IMR-90 (cell line): ENCODE data around the gene LAMA3. TPM values are rescaled to one million over a fixed set of nuclear protein-coding genes. Genes with fewer than 3 reads are reported as not detected.

Source experiments
- ATAC-seq: fragments of 200-7000 bp; cut with Tn5 transposase; 2 replicates; pipeline ENCODE4 v1.9.1; 2020; ENCODE audit warnings: low read depth, mild to moderate bottlenecking, moderate library complexity
- BruUV-seq: library from RNA; stranded (reverse); fragments of 400-500 nt; replicated peaks from 2 replicates; lab custom pipeline; 2021; lab: Mats Ljungman, UMichigan
- CTCF ChIA-PET: fragments of 300-600 bp; formaldehyde crosslinking; extraction: SDS; loops from one replicate; lab custom pipeline; 2021; ENCODE audit warnings: antibody characterized with exemption; lab: Yijun Ruan, JAX
- POLR2A ChIA-PET: fragments of 300-600 bp; sonication (Branson Sonifier 250); formaldehyde crosslinking; loops from one replicate; lab custom pipeline; 2022; ENCODE audit warnings: antibody characterized with exemption; ENCODE audit not compliant: unreplicated experiment; lab: Charles Lee
- DNase-seq: peaks from one replicate; pipeline ENCODE4 v3.0.0; 2013
- H2AFZ ChIP-seq: replicated peaks from 2 replicates; pipeline ENCODE3; 2013; ENCODE audit warnings: low read length, mild to moderate bottlenecking; ENCODE audit not compliant: poor library complexity
- H2AK5ac ChIP-seq: 2 replicates; pipeline ENCODE4 v1.6.1; 2013; ENCODE audit warnings: low read depth, low read length, inconsistent platforms
- H2AK9ac ChIP-seq: replicated peaks from 2 replicates; pipeline ENCODE3; 2013; ENCODE audit warnings: mild to moderate bottlenecking, low read depth, low read length, moderate library complexity; ENCODE audit not compliant: poor library complexity
- H2BK120ac ChIP-seq: 2 replicates; pipeline ENCODE4 v1.6.1; 2013; ENCODE audit warnings: low read depth, low read length, inconsistent platforms
- H2BK15ac ChIP-seq: 3 replicates; pipeline ENCODE4 v1.6.1; 2013; ENCODE audit warnings: low read depth, low read length, inconsistent platforms
- H2BK20ac ChIP-seq: 2 replicates; pipeline ENCODE4 v1.6.1; 2013; ENCODE audit warnings: low read depth, mild to moderate bottlenecking, inconsistent platforms, low read length, moderate library complexity
- H2BK5ac ChIP-seq: 2 replicates; pipeline ENCODE4 v1.6.1; 2013; ENCODE audit warnings: mild to moderate bottlenecking, low read depth, low read length, inconsistent platforms; ENCODE audit not compliant: poor library complexity, severe bottlenecking
- H3K14ac ChIP-seq: replicated peaks from 2 replicates; pipeline ENCODE4 v1.6.1; 2013; ENCODE audit warnings: low read depth, low read length, inconsistent platforms
- H3K18ac ChIP-seq: 2 replicates; pipeline ENCODE4 v1.6.1; 2013; ENCODE audit warnings: low read depth, low read length, control low read depth
- H3K23ac ChIP-seq: 2 replicates; pipeline ENCODE4 v1.6.1; 2013; ENCODE audit warnings: low read depth, low read length, inconsistent platforms
- H3K27ac ChIP-seq: 2 replicates; pipeline ENCODE4 v1.5.1; 2013; ENCODE audit warnings: mild to moderate bottlenecking, control low read depth, low read length; ENCODE audit not compliant: insufficient read depth
- H3K27me3 ChIP-seq: 2 replicates; pipeline ENCODE4 v1.6.1; 2013; ENCODE audit warnings: low read length; ENCODE audit not compliant: control insufficient read depth, insufficient read depth
- H3K36me3 ChIP-seq: 2 replicates; pipeline ENCODE4 v1.6.1; 2013; ENCODE audit warnings: low read length, mixed read lengths; ENCODE audit not compliant: control insufficient read depth, insufficient read depth
- H3K4ac ChIP-seq: 2 replicates; pipeline ENCODE4 v1.6.1; 2013; ENCODE audit warnings: low read depth, low read length, inconsistent platforms
- H3K4me1 ChIP-seq: 2 replicates; pipeline ENCODE4 v1.6.1; 2013; ENCODE audit warnings: low read length, mixed read lengths; ENCODE audit not compliant: control insufficient read depth, insufficient read depth
- H3K4me2 ChIP-seq: 2 replicates; pipeline ENCODE4 v1.6.1; 2013; ENCODE audit warnings: low read depth, mild to moderate bottlenecking, control low read depth, low read length, moderate library complexity
- H3K4me3 ChIP-seq: 2 replicates; pipeline ENCODE4 v1.5.1; 2013; ENCODE audit warnings: low read depth, mild to moderate bottlenecking, control low read depth, low read length, moderate library complexity; ENCODE audit not compliant: insufficient read depth
- H3K56ac ChIP-seq: 2 replicates; pipeline ENCODE4 v1.6.1; 2013; ENCODE audit warnings: low read length, inconsistent platforms; ENCODE audit not compliant: insufficient read depth; ENCODE audit errors: extremely low read depth
- H3K79me1 ChIP-seq, 2 experiments: 2 replicates each; pipeline ENCODE4 v1.6.1; 2013; ENCODE audit warnings: low read length in 2 of 2, inconsistent platforms in 1 of 2, low read depth in 1 of 2
- H3K9ac ChIP-seq: 2 replicates; pipeline ENCODE4 v1.6.1; 2013; ENCODE audit warnings: low read depth, low read length, control low read depth
- H3K9me1 ChIP-seq: 2 replicates; pipeline ENCODE4 v1.6.1; 2013; ENCODE audit warnings: low read length, inconsistent platforms; ENCODE audit not compliant: insufficient read depth
- H3K9me3 ChIP-seq: 2 replicates; pipeline ENCODE4 v1.6.1; 2013; ENCODE audit warnings: low read length; ENCODE audit not compliant: control insufficient read depth, insufficient read depth
- H4K20me1 ChIP-seq: 2 replicates; pipeline ENCODE4 v1.6.1; 2013; ENCODE audit warnings: low read length, inconsistent platforms; ENCODE audit not compliant: insufficient read depth
- H4K5ac ChIP-seq: 2 replicates; pipeline ENCODE4 v1.6.1; 2013; ENCODE audit warnings: mild to moderate bottlenecking, low read depth, low read length, control low read depth
- H4K8ac ChIP-seq, 2 experiments: 2 replicates each; pipeline ENCODE4 v1.6.1; 2013; ENCODE audit warnings: low read depth in 2 of 2, low read length in 2 of 2, control low read depth in 1 of 2, inconsistent platforms in 1 of 2
- H4K91ac ChIP-seq: 2 replicates; pipeline ENCODE4 v1.6.1; 2013; ENCODE audit warnings: low read depth, low read length, inconsistent platforms; ENCODE audit not compliant: insufficient read depth
- BHLHE40 ChIP-seq: fragments of 150-350 bp; IDR thresholded peaks from 2 replicates; pipeline ENCODE4 v1.6.1; 2016; ENCODE audit warnings: mild to moderate bottlenecking, low read depth, low read length
- CEBPB ChIP-seq: IDR thresholded peaks from 2 replicates; pipeline ENCODE4 v1.6.1; 2012; ENCODE audit warnings: low read depth, low read length, improper control_type of control experiment
- CHD1 ChIP-seq: IDR thresholded peaks from 2 replicates; pipeline ENCODE4 v1.6.1; 2012; ENCODE audit warnings: low read depth, low read length, improper control_type of control experiment
- CTCF ChIP-seq: conservative IDR thresholded peaks from 2 replicates; pipeline ENCODE4 v1.5.1; 2012; ENCODE audit warnings: mild to moderate bottlenecking, low read depth, low read length, improper control_type of control experiment
- FOS ChIP-seq: fragments of 150-350 bp; IDR thresholded peaks from 2 replicates; pipeline ENCODE4 v1.6.1; 2016; ENCODE audit warnings: low read depth, low read length
- MAFK ChIP-seq: IDR thresholded peaks from 2 replicates; pipeline ENCODE4 v1.6.1; 2012; ENCODE audit warnings: low read depth, low read length, improper control_type of control experiment
- MAZ ChIP-seq: IDR thresholded peaks from 2 replicates; pipeline ENCODE4 v1.6.1; 2012; ENCODE audit warnings: low read depth, mild to moderate bottlenecking, low read length, improper control_type of control experiment, moderate library complexity, borderline replicate concordance
- MXI1 ChIP-seq: IDR thresholded peaks from 2 replicates; pipeline ENCODE4 v1.6.1; 2012; ENCODE audit warnings: low read depth, mild to moderate bottlenecking, low read length, moderate library complexity, borderline replicate concordance
- NFE2L2 ChIP-seq: fragments of 150-350 bp; IDR thresholded peaks from 2 replicates; pipeline ENCODE4 v1.6.1; 2016; ENCODE audit warnings: low read depth, mild to moderate bottlenecking, low read length
- POLR2A ChIP-seq: IDR thresholded peaks from 2 replicates; pipeline ENCODE4 v1.6.1; 2012; ENCODE audit warnings: mild to moderate bottlenecking, low read depth, low read length
- RCOR1 ChIP-seq: IDR thresholded peaks from 2 replicates; pipeline ENCODE4 v1.6.1; 2012; ENCODE audit warnings: mild to moderate bottlenecking, low read length, improper control_type of control experiment; ENCODE audit not compliant: insufficient replicate concordance
- RFX5 ChIP-seq: IDR thresholded peaks from 2 replicates; pipeline ENCODE4 v1.8.0; 2012; ENCODE audit warnings: low read depth, mild to moderate bottlenecking, low read length, moderate library complexity
- SMC3 ChIP-seq: fragments of 150-350 bp; IDR thresholded peaks from 2 replicates; pipeline ENCODE4 v1.6.1; 2016; ENCODE audit warnings: low read depth, mild to moderate bottlenecking, antibody characterized with exemption, low read length, moderate library complexity
- WGBS, 2 experiments: methylation state at CpG; one replicate each; pipeline versions ENCODE4 v1.1.5 to v1.1.7; 2013; ENCODE audit warnings: missing lambda C conversion rate in 2 of 2; ENCODE audit not compliant: insufficient read length in 1 of 2; ENCODE audit errors: extremely low coverage in 2 of 2; 5-methylcytosine and 5-hydroxymethylcytosine counted together
- dilution Hi-C: fragments of 300-500 bp; cut with HindIII; formaldehyde crosslinking; loops from one replicate; pipeline ENCODE4 v1.14.3; 2018; ENCODE audit warnings: low sequenced_read_pairs; ENCODE audit not compliant: unreplicated experiment
- in situ Hi-C: fragments of 300-500 bp; cut with MboI; formaldehyde crosslinking; loops from 3 replicates; pipeline ENCODE4 v1.14.3; 2019; ENCODE audit warnings: low sequenced_read_pairs, inconsistent platforms, mixed read lengths
- intact Hi-C: fragments of 100-400 bp; cut with micrococcal nuclease; formaldehyde crosslinking; loops from 2 replicates; pipeline ENCODE4 v1.10.0; 2022
- polyA plus RNA-seq, 3 experiments: library from polyadenylated mRNA; depleted of rRNA; stranded (reverse); fragments of >200 nt; gene quantifications; 2 replicates each; pipeline ENCODE4 v1.2.3, GENCODE V29; 2012; ENCODE audit warnings: low replicate concordance in 1 of 3
- total RNA-seq: library from RNA; depleted of rRNA; stranded (reverse); fragments of >200 nt; gene quantifications from 2 replicates; pipeline ENCODE4 v1.2.3, GENCODE V29; 2012

LAMA3 gene
- total and polyA plus RNA-seq, 2 of the 4 experiments (the other 2 are of a cell fraction): 0.18 to 0.19 TPM

- dilution Hi-C loops (no loop called here), in situ Hi-C loops (no loop called here), intact Hi-C loops (no loop called here)
- Histone ChIP-seq H3K79me1 (no peaks in the 10 kb centered on the region), H3K9ac (no peak overlapping the region), H4K20me1 (no peaks in the 10 kb centered on the region), H3K4ac (no peak overlapping the region), H3K56ac (no peak overlapping the region), H2BK5ac (no peak overlapping the region), H3K9me1 (no peaks in the 10 kb centered on the region), H3K14ac (no peak overlapping the region), H2BK20ac (no peak overlapping the region), H2AFZ (no peak overlapping the region), H3K4me3 (no peak overlapping the region), H3K23ac (no peak overlapping the region), H4K91ac (no peak overlapping the region), H2BK120ac (no peak overlapping the region), H3K27ac (no peak overlapping the region), H4K5ac (no peak overlapping the region), H3K18ac (no peak overlapping the region), H3K27me3 (no peaks in the 10 kb centered on the region; the same call in 1 of the 2 replicates), H2AK9ac (no peak overlapping the region), H4K8ac (no peak overlapping the region), H2BK15ac (no peak overlapping the region), H3K4me2 (no peak overlapping the region), H3K4me1 (peaks cover 2% of the 10 kb centered on the region; the same call in 1 of the 2 replicates), H2AK5ac (no peak overlapping the region), H3K9me3 (no peaks in the 10 kb centered on the region), H3K36me3 (no peaks in the 10 kb centered on the region)
- ChIA-PET POLR2A (no interaction called here), CTCF (interaction anchor here (1.0 kb wide), 1 partner anchor 9 kb away, joined by 3 read pairs; no protein-coding TSS in a partner anchor)
- DNase-seq (no peak), ATAC-seq (no peak)
- TF ChIP-seq MAFK: no peak
- TF ChIP-seq RFX5: no peak
- TF ChIP-seq SMC3: no peak
- TF ChIP-seq FOS: no peak
- TF ChIP-seq MAZ: no peak
- TF ChIP-seq MXI1: no peak
- no peak for TF ChIP-seq CEBPB
- no peak for TF ChIP-seq CHD1
- no peak for TF ChIP-seq BHLHE40
- TF ChIP-seq RCOR1: no peak
- no peak for TF ChIP-seq CTCF
- TF ChIP-seq NFE2L2: no peak
- no peak for TF ChIP-seq POLR2A
- BruUV-seq: no TSS peak
- no CpG with 5 or more reads among the region's 3 CpGs for WGBS, 2 experiments
Observed at GRCh38 chr18:23934252-23934651, 245.0 kb downstream of the LAMA3 start.
